Keratinocyte (primary cell): Measurements from ENCODE around the gene CRK. TPM values are rescaled to one million over a fixed set of nuclear protein-coding genes. Genes with fewer than 3 reads are reported as not detected.

Experiments
- DNase-seq: peaks from one replicate; pipeline ENCODE4 v3.0.0-alpha.2; 2011; ENCODE audit warnings: low read depth, missing footprints, low spot score
- FAIRE-seq: peaks from 2 replicates; lab custom pipeline; 2011; peaks lifted over from hg19 to GRCh38; lab: Jason Lieb, UNC
- H2AFZ ChIP-seq: 2 replicates; pipeline ENCODE4 v1.6.0; 2012; ENCODE audit warnings: low read length, control low read depth, inconsistent platforms; ENCODE audit not compliant: control insufficient read depth
- H3K27ac ChIP-seq: 2 replicates; pipeline ENCODE4 v1.5.1; 2011; ENCODE audit warnings: low read length; ENCODE audit not compliant: control insufficient read depth, insufficient read depth
- H3K27me3 ChIP-seq: 3 replicates; pipeline ENCODE4 v1.6.0; 2011; ENCODE audit warnings: low read length; ENCODE audit not compliant: control insufficient read depth, insufficient read depth; ENCODE audit errors: extremely low read depth
- H3K36me3 ChIP-seq, 2 experiments: 2 replicates in 1 of 2; 3 replicates in 1 of 2; pipeline ENCODE4 v1.5.1; 2011; ENCODE audit warnings: low read length in 2 of 2, mild to moderate bottlenecking in 1 of 2; ENCODE audit not compliant: control insufficient read depth in 2 of 2, insufficient read depth in 2 of 2; ENCODE audit errors: extremely low read depth in 1 of 2
- H3K4me1 ChIP-seq: 3 replicates; pipeline ENCODE4 v1.5.1; 2011; ENCODE audit warnings: low read length; ENCODE audit not compliant: control insufficient read depth, insufficient read depth; ENCODE audit errors: extremely low read depth
- H3K4me2 ChIP-seq: 3 replicates; pipeline ENCODE4 v1.6.0; 2011; ENCODE audit warnings: low read depth, low read length; ENCODE audit not compliant: control insufficient read depth, insufficient read depth; ENCODE audit errors: extremely low read depth
- H3K4me3 ChIP-seq, 3 experiments: fragments of 200-600 bp in 1 of 3; sonication (generic) in 1 of 3; 2 replicates in 2 of 3; 3 replicates in 1 of 3; pipeline ENCODE4 v1.5.1; 2011 to 2016; ENCODE audit warnings: low read length in 3 of 3, mild to moderate bottlenecking in 3 of 3, control low read depth in 2 of 3, inconsistent platforms in 1 of 3, low read depth in 1 of 3, mixed read lengths in 1 of 3, mixed run types in 1 of 3, moderate library complexity in 1 of 3; ENCODE audit not compliant: control insufficient read depth in 2 of 3, insufficient read depth in 2 of 3; ENCODE audit errors: extremely low read depth in 1 of 3
- H3K79me2 ChIP-seq: 2 replicates; pipeline ENCODE4 v1.6.0; 2012; ENCODE audit warnings: low read length; ENCODE audit not compliant: control insufficient read depth, insufficient read depth
- H3K9ac ChIP-seq: 3 replicates; pipeline ENCODE4 v1.6.0; 2011; ENCODE audit warnings: low read length; ENCODE audit not compliant: control insufficient read depth, insufficient read depth; ENCODE audit errors: extremely low read depth
- H3K9me1 ChIP-seq: 3 replicates; pipeline ENCODE4 v1.6.0; 2011; ENCODE audit warnings: low read length; ENCODE audit not compliant: control insufficient read depth, insufficient read depth; ENCODE audit errors: extremely low read depth
- H3K9me3 ChIP-seq: 2 replicates; pipeline ENCODE4 v1.5.1; 2012; ENCODE audit warnings: low read depth, low read length; ENCODE audit not compliant: control insufficient read depth
- H4K20me1 ChIP-seq: 3 replicates; pipeline ENCODE4 v1.6.0; 2011; ENCODE audit warnings: low read length; ENCODE audit not compliant: control insufficient read depth, insufficient read depth; ENCODE audit errors: extremely low read depth
- CTCF ChIP-seq, 3 experiments: IDR thresholded peaks in 1 of 3; conservative IDR thresholded peaks in 1 of 3; optimal IDR thresholded peaks in 1 of 3; 2 replicates in 2 of 3; 3 replicates in 1 of 3; pipeline versions ENCODE3 to v1.5.1; 2011; ENCODE audit warnings: low read length in 3 of 3, mild to moderate bottlenecking in 3 of 3, moderate library complexity in 2 of 3, control low read depth in 1 of 3, inconsistent platforms in 1 of 3; ENCODE audit not compliant: insufficient read depth in 2 of 3; ENCODE audit errors: extremely low read depth in 1 of 3
- EZH2 ChIP-seq: IDR thresholded peaks from one replicate; pipeline ENCODE4 v1.6.1; 2012; ENCODE audit warnings: inconsistent platforms, mild to moderate bottlenecking, low read length, moderate library complexity
- dilution Hi-C: fragments of 300-500 bp; cut with MboI; formaldehyde crosslinking; loops from one replicate; pipeline ENCODE4 v1.7.0; 2020; ENCODE audit warnings: low sequenced_read_pairs; ENCODE audit not compliant: extremely low pct_ligation_motif_present
- polyA plus RNA-seq, 5 experiments: library from polyadenylated mRNA; depleted of rRNA in 3 of 5; stranded (reverse) in 3 of 5; stranded (forward) in 1 of 5; unstranded in 1 of 5; fragments of >200 nt; gene quantifications; 1 replicate in 1 of 5; 2 replicates in 3 of 5; 3 replicates in 1 of 5; pipeline versions ENCODE4 v1.2.1 to v1.2.3, GENCODE V29; 2011 to 2012; ENCODE audit warnings: missing spikeins in 2 of 5, low read depth in 1 of 5, low replicate concordance in 1 of 5

Gene CRK
- polyA plus RNA-seq, 1 donor (not counting 4 experiments of a cell fraction or from before 2014, with no cell fraction given) = 127 TPM

DNA sequence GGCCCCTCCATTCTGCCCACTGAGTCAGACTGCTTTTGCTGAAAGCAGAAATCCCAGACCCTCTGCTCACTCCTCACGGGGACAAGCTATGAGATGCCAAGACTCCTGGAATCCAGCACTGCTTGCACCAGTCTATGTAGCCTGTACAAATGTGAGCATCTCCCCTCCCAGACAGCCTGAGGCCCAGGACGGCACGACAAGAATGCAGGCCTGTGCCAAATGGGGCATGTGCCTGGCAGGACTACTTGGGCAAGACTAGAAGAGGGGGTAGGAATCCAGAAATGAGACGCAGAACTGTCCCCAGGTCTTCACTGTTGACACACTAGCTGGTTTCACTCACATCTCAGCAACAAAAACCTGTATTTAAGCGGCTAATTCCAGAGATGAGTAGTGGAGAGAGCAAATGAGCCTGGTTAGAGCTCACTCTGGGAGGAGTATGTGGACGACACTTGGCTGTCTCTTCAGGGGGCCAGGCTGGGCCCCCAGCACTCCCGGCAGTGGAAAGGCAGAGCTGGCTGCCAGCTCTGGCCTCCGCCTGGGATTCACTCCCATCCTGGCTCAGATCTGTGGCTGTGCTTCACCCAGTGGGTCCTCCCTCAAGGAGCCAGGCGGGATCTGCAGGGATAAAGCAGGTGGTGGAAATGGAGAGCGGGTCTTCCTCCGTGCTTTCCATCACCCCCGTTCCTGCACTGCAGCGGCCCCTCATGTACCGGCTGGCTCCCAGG, 39.4 kb upstream of the CRK start:
- no peak for DNase-seq
- Histone ChIP-seq H3K79me2 (peaks cover 4% of the 10 kb centered on the region), H3K27ac (no peak overlapping the region)

GRCh38 chr17:1494736-1495253, 38.8 kb upstream of the CRK start:
- Histone ChIP-seq H3K27me3 (no peaks in the 10 kb centered on the region), H3K36me3 (peaks cover 0 to 5% of the 10 kb centered on the region in 2 experiments), H3K9me3 (no peaks in the 10 kb centered on the region), H3K79me2 (peaks cover 8% of the 10 kb centered on the region), H4K20me1 (no peaks in the 10 kb centered on the region), H2AFZ (no peak overlapping the region), H3K9me1 (no peaks in the 10 kb centered on the region), H3K27ac (no peak overlapping the region), H3K4me3 (no peak overlapping the region), H3K4me2 (no peak overlapping the region), H3K9ac (no peak overlapping the region), H3K4me1 (peaks cover 41% of the 10 kb centered on the region)
- no peak for TF ChIP-seq EZH2
- TF ChIP-seq CTCF (optimal IDR thresholded peaks at IDR 0.05 in 1 of 3, IDR thresholded peaks at IDR 0.05 in 1 of 3, conservative IDR thresholded peaks at IDR 0.05 in 1 of 3; ENCODE audit: extremely low read depth in 1 of 3, insufficient read depth in 2 of 3, low read length in 3 of 3) = no peak
- FAIRE-seq (no peak), DNase-seq (no peak)
- dilution Hi-C loops = no loop called here

More for the DNA sequence above, 39.4 kb upstream of the CRK start:
- Histone ChIP-seq H3K9me3 (no peaks in the 10 kb centered on the region), H3K36me3 (peaks cover 0 to 5% of the 10 kb centered on the region in 2 experiments), H4K20me1 (no peaks in the 10 kb centered on the region), H3K4me2 (no peak overlapping the region), H3K9ac (no peak overlapping the region), H3K4me1 (peaks cover 38% of the 10 kb centered on the region), H3K9me1 (no peaks in the 10 kb centered on the region), H2AFZ (no peak overlapping the region), H3K27me3 (no peaks in the 10 kb centered on the region), H3K4me3 (no peak overlapping the region)
- peak; percentile 9 for FAIRE-seq
- dilution Hi-C loops = no loop called here
- TF ChIP-seq CTCF (optimal IDR thresholded peaks at IDR 0.05 in 1 of 3, IDR thresholded peaks at IDR 0.05 in 1 of 3, conservative IDR thresholded peaks at IDR 0.05 in 1 of 3; ENCODE audit: extremely low read depth in 1 of 3, insufficient read depth in 2 of 3, low read length in 3 of 3) (no peak), EZH2 (no peak)
